ENCODE measurements around the gene RAB7B. TPM values are rescaled to one million over a fixed set of nuclear protein-coding genes. Genes with fewer than 3 reads are reported as not detected.

RAB7B gene
- total RNA-seq, 1 donor from 2014 or later = not detected

DNA sequence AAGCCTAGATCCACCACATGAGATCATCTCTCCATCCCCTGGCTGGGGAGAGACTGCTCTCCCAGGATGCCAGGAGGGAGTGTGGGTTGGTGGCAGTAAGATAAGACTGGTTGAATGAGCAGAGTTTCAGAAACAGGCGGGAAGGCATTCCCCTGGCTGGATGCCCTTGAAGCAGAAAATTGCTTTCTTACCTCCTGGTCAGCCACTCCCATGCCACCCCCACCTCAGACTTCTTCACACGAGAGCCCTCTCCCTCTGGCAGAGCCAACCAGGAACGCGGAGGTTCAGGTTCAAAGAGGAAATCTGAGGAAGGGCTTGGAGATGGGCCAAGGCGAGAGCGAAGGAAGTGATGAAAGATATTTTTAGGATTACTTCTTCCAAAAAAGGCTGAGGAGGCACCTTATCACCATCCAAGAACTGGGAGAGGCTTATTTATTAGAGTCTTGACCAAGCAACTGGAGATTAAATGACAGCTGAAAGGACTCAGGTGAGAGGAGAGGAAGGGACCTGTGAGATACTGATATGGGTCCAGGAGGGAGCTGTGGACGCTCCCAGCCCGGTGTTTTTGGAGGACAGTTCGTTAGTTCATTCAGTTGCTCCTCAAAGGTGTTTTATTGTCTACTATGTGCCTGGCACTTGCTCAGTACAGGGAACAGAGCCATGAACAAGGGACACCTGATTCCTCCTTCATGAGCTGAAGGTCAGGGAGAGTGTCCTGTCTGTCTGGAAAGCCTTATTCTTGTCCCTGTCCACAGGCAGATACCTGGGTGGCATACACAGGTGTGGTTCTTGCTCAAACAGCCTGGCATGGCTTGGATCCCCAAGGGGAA lies 41.0 kb downstream of the RAB7B start:
- no peak overlapping the region for H3K27ac Mint-ChIP-seq
- H3K4me1 Mint-ChIP-seq = peaks cover 39% of the 10 kb centered on the region
- no peaks in the 10 kb centered on the region for H3K9me3 Mint-ChIP-seq
- H3K27me3 ChIP-seq = no peaks in the 10 kb centered on the region
- H3K27me3 Mint-ChIP-seq (ENCODE audit: insufficient read depth, low read depth) = peaks cover 16% of the 10 kb centered on the region
- H3K27ac ChIP-seq = no peak overlapping the region
- peaks cover 24% of the 10 kb centered on the region for H3K4me1 ChIP-seq
- H3K4me3 ChIP-seq = no peak overlapping the region
- no peaks in the 10 kb centered on the region for H3K36me3 Mint-ChIP-seq
- H3K9ac ChIP-seq = no peak overlapping the region
- TF ChIP-seq EZH2phosphoT487 (IDR thresholded peaks at IDR 0.05) (no peak), EZH2 (IDR thresholded peaks at IDR 0.05) (no peak)
- TF ChIP-seq, protein P1, sequence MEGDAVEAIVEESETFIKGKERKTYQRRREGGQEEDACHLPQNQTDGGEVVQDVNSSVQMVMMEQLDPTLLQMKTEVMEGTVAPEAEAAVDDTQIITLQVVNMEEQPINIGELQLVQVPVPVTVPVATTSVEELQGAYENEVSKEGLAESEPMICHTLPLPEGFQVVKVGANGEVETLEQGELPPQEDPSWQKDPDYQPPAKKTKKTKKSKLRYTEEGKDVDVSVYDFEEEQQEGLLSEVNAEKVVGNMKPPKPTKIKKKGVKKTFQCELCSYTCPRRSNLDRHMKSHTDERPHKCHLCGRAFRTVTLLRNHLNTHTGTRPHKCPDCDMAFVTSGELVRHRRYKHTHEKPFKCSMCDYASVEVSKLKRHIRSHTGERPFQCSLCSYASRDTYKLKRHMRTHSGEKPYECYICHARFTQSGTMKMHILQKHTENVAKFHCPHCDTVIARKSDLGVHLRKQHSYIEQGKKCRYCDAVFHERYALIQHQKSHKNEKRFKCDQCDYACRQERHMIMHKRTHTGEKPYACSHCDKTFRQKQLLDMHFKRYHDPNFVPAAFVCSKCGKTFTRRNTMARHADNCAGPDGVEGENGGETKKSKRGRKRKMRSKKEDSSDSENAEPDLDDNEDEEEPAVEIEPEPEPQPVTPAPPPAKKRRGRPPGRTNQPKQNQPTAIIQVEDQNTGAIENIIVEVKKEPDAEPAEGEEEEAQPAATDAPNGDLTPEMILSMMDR (IDR thresholded peaks at IDR 0.05) = no peak
- no peak overlapping the region for H3K4me2 ChIP-seq
- H3K36me3 ChIP-seq = no peaks in the 10 kb centered on the region
- no peak overlapping the region for H3K4me3 Mint-ChIP-seq
- DNase-seq (ENCODE audit: low spot score) = no peak
- no peaks in the 10 kb centered on the region for H3F3A ChIP-seq (ENCODE audit: low read depth)
- no peaks in the 10 kb centered on the region for H3K9me3 ChIP-seq (ENCODE audit: low read depth)
- no peaks in the 10 kb centered on the region for H3K79me2 ChIP-seq (ENCODE audit: low read depth)
- peaks cover 3% of the 10 kb centered on the region for H4K20me1 ChIP-seq (ENCODE audit: low read depth)
- H2AFZ ChIP-seq (replicated peaks) = no peak overlapping the region

DNA sequence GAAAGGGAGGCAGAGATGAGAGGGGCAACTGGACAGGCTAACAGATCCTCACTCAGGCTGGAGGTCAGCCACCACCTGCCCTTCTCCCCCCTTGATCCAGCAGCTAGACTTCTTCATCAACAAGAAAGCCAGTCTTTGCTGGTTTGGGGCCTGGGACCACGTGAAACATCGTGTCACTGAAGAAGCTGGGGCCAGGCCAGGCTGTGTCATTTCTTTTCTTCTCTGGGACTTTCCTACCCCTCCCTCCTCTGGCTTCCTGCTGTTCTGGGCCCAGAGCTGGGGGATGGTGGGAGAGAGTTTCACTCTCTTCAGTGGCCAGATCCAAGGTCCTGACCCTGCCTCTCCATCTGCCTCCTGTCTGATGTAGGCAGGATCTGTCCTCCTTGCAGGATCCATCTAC lies 41.8 kb downstream of the RAB7B start:
- no peaks in the 10 kb centered on the region for H3F3A ChIP-seq (ENCODE audit: low read depth)
- Mint-ChIP-seq H3K9me3 (no peaks in the 10 kb centered on the region), H3K27me3 (ENCODE audit: insufficient read depth, low read depth) (peaks cover 18% of the 10 kb centered on the region), H3K27ac (no peak overlapping the region), H3K4me1 (peaks cover 39% of the 10 kb centered on the region), H3K36me3 (no peaks in the 10 kb centered on the region), H3K4me3 (no peak overlapping the region)
- no peak overlapping the region for H2AFZ ChIP-seq (replicated peaks)
- no peaks in the 10 kb centered on the region for H3K36me3 ChIP-seq
- H3K4me2 ChIP-seq = no peak overlapping the region
- DNase-seq (ENCODE audit: low spot score) = no peak
- peaks cover 23% of the 10 kb centered on the region for H3K4me1 ChIP-seq
- no peaks in the 10 kb centered on the region for H3K9me3 ChIP-seq (ENCODE audit: low read depth)
- no peak for TF ChIP-seq EZH2phosphoT487 (IDR thresholded peaks at IDR 0.05)
- TF ChIP-seq, protein P1 (IDR thresholded peaks at IDR 0.05) = no peak
- TF ChIP-seq EZH2 (IDR thresholded peaks at IDR 0.05) = no peak
- no peak overlapping the region for H3K27ac ChIP-seq
- no peak overlapping the region for H3K9ac ChIP-seq
- no peak overlapping the region for H3K4me3 ChIP-seq
- H3K27me3 ChIP-seq = no peaks in the 10 kb centered on the region
- no peaks in the 10 kb centered on the region for H3K79me2 ChIP-seq (ENCODE audit: low read depth)
- H4K20me1 ChIP-seq (ENCODE audit: low read depth) = peaks cover 3% of the 10 kb centered on the region

DNA sequence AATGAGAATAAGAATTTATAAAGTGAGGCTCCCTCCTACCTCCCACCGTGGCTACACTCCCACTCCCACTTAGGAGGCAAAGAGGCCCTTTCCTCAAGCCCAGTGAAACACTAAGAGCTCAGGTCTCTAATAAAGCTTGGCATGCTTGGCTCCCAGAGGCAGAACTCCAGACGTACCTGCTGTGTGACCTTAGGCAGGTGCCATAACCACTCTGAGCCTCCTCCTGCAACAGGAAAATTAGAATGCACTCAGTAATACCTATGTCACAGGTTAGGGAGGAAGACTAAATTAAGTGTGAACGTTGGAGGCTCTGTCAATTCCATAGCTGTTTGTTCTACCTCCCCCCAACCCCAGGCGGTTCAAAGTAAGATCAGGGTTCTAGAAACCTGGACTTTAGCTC lies 43.4 kb downstream of the RAB7B start:
- no peak overlapping the region for H3K9ac ChIP-seq
- H3K4me2 ChIP-seq = no peak overlapping the region
- no peak overlapping the region for H3K4me3 Mint-ChIP-seq
- H4K20me1 ChIP-seq (ENCODE audit: low read depth) = peaks cover 1% of the 10 kb centered on the region
- H3K36me3 ChIP-seq = no peaks in the 10 kb centered on the region
- H2AFZ ChIP-seq (replicated peaks) = no peak overlapping the region
- no peaks in the 10 kb centered on the region for H3K9me3 ChIP-seq (ENCODE audit: low read depth)
- TF ChIP-seq EZH2 (IDR thresholded peaks at IDR 0.05) (no peak), EZH2phosphoT487 (IDR thresholded peaks at IDR 0.05) (no peak)
- TF ChIP-seq, protein P1 (IDR thresholded peaks at IDR 0.05) = no peak
- H3K9me3 Mint-ChIP-seq = no peaks in the 10 kb centered on the region
- no peaks in the 10 kb centered on the region for H3K79me2 ChIP-seq (ENCODE audit: low read depth)
- H3K27ac Mint-ChIP-seq = no peak overlapping the region
- DNase-seq (ENCODE audit: low spot score) = no peak
- H3F3A ChIP-seq (ENCODE audit: low read depth) = no peaks in the 10 kb centered on the region
- peaks cover 16% of the 10 kb centered on the region for H3K27me3 Mint-ChIP-seq (ENCODE audit: insufficient read depth, low read depth)
- peaks cover 7% of the 10 kb centered on the region for H3K4me1 ChIP-seq
- no peak overlapping the region for H3K27ac ChIP-seq
- H3K4me3 ChIP-seq = no peak overlapping the region
- H3K4me1 Mint-ChIP-seq = peaks cover 28% of the 10 kb centered on the region
- H3K36me3 Mint-ChIP-seq = no peaks in the 10 kb centered on the region
- no peaks in the 10 kb centered on the region for H3K27me3 ChIP-seq

All from neural progenitor cell (in vitro differentiated cells).